ENCODE measurements around the gene PLCB2. TPM values are rescaled to one million over a fixed set of nuclear protein-coding genes. Genes with fewer than 3 reads are reported as not detected.

Gene PLCB2, protein sequence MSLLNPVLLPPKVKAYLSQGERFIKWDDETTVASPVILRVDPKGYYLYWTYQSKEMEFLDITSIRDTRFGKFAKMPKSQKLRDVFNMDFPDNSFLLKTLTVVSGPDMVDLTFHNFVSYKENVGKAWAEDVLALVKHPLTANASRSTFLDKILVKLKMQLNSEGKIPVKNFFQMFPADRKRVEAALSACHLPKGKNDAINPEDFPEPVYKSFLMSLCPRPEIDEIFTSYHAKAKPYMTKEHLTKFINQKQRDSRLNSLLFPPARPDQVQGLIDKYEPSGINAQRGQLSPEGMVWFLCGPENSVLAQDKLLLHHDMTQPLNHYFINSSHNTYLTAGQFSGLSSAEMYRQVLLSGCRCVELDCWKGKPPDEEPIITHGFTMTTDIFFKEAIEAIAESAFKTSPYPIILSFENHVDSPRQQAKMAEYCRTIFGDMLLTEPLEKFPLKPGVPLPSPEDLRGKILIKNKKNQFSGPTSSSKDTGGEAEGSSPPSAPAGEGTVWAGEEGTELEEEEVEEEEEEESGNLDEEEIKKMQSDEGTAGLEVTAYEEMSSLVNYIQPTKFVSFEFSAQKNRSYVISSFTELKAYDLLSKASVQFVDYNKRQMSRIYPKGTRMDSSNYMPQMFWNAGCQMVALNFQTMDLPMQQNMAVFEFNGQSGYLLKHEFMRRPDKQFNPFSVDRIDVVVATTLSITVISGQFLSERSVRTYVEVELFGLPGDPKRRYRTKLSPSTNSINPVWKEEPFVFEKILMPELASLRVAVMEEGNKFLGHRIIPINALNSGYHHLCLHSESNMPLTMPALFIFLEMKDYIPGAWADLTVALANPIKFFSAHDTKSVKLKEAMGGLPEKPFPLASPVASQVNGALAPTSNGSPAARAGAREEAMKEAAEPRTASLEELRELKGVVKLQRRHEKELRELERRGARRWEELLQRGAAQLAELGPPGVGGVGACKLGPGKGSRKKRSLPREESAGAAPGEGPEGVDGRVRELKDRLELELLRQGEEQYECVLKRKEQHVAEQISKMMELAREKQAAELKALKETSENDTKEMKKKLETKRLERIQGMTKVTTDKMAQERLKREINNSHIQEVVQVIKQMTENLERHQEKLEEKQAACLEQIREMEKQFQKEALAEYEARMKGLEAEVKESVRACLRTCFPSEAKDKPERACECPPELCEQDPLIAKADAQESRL
- polyA plus RNA-seq (2013, experiment 1 of 2; ENCODE audit: insufficient read length), result 2.2 TPM
- 1.3 TPM for polyA plus RNA-seq (2013, experiment 2 of 2; ENCODE audit: insufficient read length)

- DNase-seq, result no peak
Observed at GRCh38 chr15:40307421-40308211, at the start of gene PLCB2. Gene PLCB2 (minus strand): TSS chr15:40307935. CDS start chr15:40307672, 263 bp downstream.

- no peak for DNase-seq
Observed at GRCh38 chr15:40357246-40357645, 49.5 kb upstream of the PLCB2 start.

GRCh38 chr15:40355976-40356585, 48.3 kb upstream of the PLCB2 start:
- DNase-seq, result no peak

GRCh38 chr15:40354408-40355171, 46.9 kb upstream of the PLCB2 start:
- DNase-seq, result peak; percentile 78

DNA sequence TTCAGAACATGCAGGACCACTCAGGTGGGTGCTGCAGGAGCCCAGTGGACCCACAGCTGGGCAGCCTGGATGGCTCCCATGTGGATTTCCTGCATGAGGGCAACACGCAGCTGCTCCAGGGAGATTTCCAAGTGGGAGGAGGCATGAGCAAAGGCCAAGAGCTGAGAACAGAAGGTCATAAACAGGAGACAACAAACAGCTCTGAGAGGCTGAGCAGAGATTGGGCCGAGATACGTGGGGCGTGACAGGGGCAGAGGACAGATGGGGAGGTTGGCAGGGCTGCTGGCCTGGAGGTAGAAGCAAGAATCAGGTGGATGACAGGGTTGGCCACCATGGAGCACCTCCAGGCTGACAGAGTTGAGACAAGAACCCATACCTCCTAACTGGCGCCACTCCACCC, 46.0 kb upstream of the PLCB2 start:
- no peak for DNase-seq

DNA sequence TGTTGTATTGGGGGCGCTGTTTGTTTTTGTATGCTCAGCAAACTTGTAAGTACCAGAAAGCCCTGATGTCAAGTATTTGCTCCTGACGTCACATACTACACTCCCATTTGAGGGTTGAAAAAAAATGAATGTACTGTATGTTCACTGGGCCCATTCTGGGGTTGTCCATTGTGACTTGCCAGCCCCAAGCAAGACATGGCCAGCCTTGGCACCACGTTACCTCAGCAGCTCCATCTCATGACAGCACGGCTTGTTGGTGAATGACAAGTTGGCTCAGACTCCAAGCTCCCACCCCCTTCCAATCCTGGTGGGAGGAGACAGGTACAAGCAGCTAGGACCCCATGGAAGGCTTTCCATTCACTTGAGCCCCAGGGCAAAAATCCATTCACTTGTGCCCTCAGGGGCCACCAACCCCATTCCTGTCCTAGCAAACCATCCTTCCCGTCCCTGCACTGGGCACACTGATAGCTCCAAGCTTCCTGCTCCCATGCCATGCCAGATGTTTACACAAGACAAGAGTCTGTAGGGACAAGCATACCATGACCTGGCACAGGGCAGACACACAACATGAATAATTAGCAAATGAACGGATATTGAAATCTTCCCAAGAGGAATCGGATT, 44.7 kb upstream of the PLCB2 start:
- no peak for DNase-seq

- no peak for DNase-seq
Observed at GRCh38 chr15:40349163-40349562, 41.4 kb upstream of the PLCB2 start.

DNA sequence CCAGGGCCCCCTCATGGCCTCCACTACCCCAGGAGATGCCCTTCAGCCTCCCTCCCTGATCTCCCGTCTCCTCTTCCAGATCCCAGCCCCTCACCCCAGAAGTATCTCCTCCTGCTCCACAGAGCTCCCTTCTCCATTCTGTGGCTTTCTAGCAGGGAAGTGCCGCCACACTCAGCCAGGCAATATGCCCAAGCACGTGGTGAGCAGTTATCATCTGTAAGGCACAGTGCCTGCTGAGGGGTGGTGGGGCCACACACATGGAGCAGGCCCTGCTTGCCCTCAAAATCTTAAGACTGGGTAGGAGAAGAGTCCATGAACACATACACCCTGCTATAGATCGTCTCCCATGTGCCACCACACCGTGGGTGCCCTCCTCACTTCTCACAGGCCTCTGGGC, 40.7 kb upstream of the PLCB2 start:
- no peak for DNase-seq

DNA sequence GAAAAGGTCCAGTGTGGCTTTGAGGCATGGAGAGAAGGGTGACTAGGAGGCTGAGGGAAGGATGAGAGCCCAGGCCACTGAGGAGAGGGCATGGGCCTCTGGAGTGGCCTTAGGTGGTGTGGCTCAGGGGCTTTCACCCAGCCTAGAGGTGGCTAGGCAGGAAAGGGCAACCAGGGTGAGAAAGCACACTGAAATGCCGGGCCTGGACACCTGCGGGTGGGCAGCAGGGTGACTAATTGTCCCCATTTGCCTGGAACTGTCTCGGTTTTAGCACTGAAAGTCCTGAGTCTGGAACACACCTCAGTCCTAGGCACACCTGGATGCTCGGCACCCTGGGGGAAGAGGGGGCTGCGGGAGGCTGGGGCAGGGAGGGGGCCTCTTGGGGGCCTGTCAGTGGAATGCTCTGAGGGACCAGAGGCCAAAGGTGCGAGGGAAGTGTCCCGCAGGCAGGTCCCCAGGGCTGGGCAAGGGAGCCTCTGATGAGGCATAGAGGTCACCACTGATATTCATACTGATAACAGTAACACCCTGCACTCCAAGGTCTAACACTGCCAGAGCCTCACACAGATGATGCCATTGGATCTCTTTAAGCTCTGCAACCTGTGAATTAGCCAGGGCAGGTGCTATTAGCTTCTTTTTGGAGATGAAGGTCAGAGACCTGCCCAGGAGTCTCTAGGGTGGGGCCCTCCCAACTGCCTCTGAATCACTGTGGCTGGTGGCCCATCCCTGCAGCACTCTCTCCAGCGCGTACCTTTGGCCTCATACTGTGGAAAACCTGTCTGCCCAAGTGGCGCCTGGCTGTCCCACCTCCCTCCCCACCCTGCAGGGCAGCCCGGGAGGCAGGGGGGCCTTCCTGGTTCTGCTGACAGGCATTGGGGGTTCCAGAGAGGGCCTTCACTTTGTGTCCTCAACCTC, 40.1 kb upstream of the PLCB2 start:
- no peak for DNase-seq

GRCh38 chr15:40346579-40347558, 39.1 kb upstream of the PLCB2 start:
- no peak for DNase-seq

DNA sequence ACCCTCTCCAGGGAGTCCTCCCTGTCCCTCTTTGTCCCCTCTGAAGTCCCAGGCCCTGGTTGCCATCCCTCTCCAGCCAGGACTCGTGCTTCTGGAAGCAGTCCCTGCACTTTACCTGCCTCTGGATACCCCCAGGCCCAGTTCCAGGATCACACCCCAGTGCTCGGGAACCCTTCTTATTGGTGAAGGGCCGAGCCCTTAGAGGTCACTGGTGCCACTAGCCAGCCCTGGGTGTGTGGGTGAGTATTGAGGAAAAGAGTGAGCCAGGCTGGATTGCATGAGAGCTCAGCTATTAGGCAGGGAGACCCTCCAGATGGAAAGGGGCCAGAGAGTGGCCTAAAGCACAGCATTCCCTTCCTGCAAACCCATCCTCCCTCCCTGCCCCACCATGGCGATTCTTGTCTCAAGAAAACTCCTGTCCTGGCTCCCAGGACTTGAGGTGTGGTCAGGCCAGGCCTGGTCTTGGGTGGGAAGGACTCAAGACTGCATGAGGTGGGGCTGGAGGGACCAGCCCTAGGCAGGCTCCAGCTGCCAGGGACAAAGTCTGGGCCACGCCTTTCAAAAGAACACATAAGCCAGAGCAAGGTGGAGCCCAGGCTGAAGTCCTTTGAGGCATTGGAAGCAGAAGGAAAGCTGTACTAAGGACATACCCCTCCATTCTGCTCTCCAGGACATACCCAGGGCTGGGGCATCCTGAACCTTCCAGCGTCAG, 38.3 kb upstream of the PLCB2 start:
- DNase-seq, result no peak

DNA sequence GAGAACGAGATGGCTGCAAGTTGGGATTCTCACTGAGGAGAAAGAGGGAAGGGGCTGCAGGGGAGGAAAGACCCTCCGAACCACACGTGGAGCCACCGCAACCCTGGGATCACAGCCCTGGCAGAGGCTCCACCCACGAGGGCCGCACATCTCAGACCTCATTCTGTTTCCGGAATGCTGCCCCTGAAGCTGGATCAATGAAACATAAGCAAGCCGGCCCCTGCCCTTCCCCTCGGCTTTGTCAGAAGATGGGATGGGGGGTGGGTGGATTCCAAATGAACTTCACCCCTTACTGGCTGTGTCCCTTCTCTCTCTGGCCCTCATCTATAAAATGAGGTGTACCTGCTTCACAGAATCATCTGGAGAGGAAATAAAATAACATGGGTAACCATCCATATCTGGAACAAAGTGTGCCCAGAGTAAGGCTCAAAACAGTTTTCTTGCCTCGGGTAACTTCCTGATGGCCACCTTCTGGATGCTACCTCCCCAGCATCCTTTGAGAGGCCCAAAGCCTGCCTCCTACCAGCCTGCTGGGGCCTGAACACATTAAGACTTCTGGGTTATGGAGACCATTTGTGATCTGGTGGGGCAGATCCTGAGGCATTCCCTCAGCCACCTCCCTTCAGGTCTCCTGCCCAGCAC, 37.6 kb upstream of the PLCB2 start:
- DNase-seq, result no peak

DNA sequence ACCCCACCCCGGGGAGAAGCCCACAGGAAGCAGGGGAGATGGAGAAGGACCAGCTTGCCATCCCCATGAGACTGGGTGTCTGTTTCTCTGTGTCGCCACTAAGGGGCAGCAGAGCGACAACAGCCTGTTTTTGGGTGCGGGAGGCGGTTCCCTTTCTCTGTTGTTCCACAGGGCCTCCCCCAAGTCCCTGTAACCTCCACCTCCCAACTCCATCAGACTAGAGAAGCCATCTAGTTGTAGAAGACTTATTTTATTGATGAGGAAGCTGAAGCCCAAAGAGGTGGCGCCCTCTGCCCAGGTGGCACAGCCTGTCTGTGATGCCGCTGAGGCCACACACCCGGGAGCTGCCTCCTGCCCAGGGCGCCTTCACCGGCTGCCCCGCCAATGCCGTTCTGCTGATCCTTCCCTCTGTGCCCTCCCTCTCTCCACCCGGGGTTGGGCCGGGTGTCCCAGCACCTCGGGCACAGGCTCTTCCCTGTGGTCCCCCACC, 36.9 kb upstream of the PLCB2 start:
- peak; percentile 60 for DNase-seq

- DNase-seq, result no peak
Observed at GRCh38 chr15:40344217-40344616, 36.5 kb upstream of the PLCB2 start.

DNA sequence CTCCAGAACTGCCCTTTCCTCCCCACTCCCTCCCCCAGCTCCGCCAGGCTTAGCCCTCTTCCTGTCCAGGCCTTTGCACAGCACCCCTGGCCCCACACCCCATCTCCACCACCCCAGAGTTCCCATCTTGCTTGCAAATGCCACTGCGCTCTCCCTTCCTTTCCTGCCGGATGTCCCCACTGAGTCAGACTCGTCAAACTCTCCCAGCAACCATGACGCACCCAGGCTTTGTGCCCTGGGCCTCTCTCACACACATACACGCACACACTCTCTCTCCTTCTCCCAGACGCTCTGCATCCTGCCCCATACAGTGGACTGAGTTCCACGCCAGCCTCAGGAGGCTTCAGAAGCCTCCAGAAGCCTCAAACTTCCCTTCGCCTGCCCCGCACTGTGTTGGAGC, 35.8 kb upstream of the PLCB2 start:
- DNase-seq, result peak; percentile 90
